Caco-2 (cell line): ENCODE measurements around the gene SPATA31D3. TPM values are rescaled to one million over a fixed set of nuclear protein-coding genes. Genes with fewer than 3 reads are reported as not detected.

ENCODE experiments used
- BruUV-seq: library from RNA; stranded (reverse); fragments of 400-500 nt; replicated peaks from 2 replicates; lab custom pipeline; 2021; lab: Mats Ljungman, UMichigan
- CTCF ChIA-PET: fragments of 300-600 bp; sonication (Branson Sonifier 250); formaldehyde crosslinking; loops from one replicate; lab custom pipeline; 2022; ENCODE audit warnings: antibody characterized with exemption; lab: Charles Lee
- POLR2A ChIA-PET: fragments of 300-600 bp; sonication (Branson Sonifier 250); formaldehyde crosslinking; loops from one replicate; lab custom pipeline; 2022; ENCODE audit warnings: antibody characterized with exemption; lab: Charles Lee
- DNase-seq, 2 experiments: peaks; one replicate each; pipeline versions ENCODE4 v3.0.0 to v3.0.0-alpha.2; 2020 to 2022
- H3K27me3 ChIP-seq: replicated peaks from 2 replicates; pipeline ENCODE4 v1.6.0; 2011; ENCODE audit warnings: low read length; ENCODE audit not compliant: control insufficient read depth, insufficient read depth
- H3K36me3 ChIP-seq: 2 replicates; pipeline ENCODE4 v1.5.1; 2011; ENCODE audit warnings: low read length; ENCODE audit not compliant: control insufficient read depth, insufficient read depth
- H3K4me1 ChIP-seq: fragments of 250-450 bp; sonication (Bioruptor Pico); 2 replicates; pipeline ENCODE4 v1.5.1; 2020; ENCODE audit warnings: mild to moderate bottlenecking
- H3K4me3 ChIP-seq: 2 replicates; pipeline ENCODE4 v1.5.1; 2011; ENCODE audit warnings: low read depth, mild to moderate bottlenecking, control low read depth, low read length
- H3K9me3 ChIP-seq: fragments of 250-450 bp; sonication (Bioruptor Pico); 2 replicates; pipeline ENCODE4 v1.5.1; 2020; ENCODE audit warnings: mild to moderate bottlenecking, moderate library complexity
- H3K27ac Mint-ChIP-seq: one replicate; pipeline ENCODE4 v1.8.0; 2022; ENCODE audit warnings: mixed read lengths; ENCODE audit not compliant: unreplicated experiment
- H3K27me3 Mint-ChIP-seq: one replicate; pipeline ENCODE4 v1.8.0; 2022; ENCODE audit warnings: mixed read lengths; ENCODE audit not compliant: insufficient read depth, unreplicated experiment
- H3K36me3 Mint-ChIP-seq: one replicate; pipeline ENCODE4 v1.8.0; 2022; ENCODE audit warnings: mild to moderate bottlenecking, mixed read lengths; ENCODE audit not compliant: insufficient read depth, unreplicated experiment
- H3K4me1 Mint-ChIP-seq: one replicate; pipeline ENCODE4 v1.8.0; 2022; ENCODE audit warnings: low read depth, mixed read lengths; ENCODE audit not compliant: unreplicated experiment
- H3K4me3 Mint-ChIP-seq: one replicate; pipeline ENCODE4 v1.8.0; 2022; ENCODE audit warnings: mild to moderate bottlenecking, moderate library complexity, mixed read lengths; ENCODE audit not compliant: unreplicated experiment
- H3K9me3 Mint-ChIP-seq: one replicate; pipeline ENCODE4 v1.8.0; 2022; ENCODE audit warnings: mixed read lengths; ENCODE audit not compliant: unreplicated experiment
- CTCF ChIP-seq, 2 experiments: fragments of 200-600 bp in 1 of 2; IDR thresholded peaks; 1 replicate in 1 of 2; 2 replicates in 1 of 2; pipeline versions ENCODE4 v1.5.1 to v1.8.0; 2011 to 2022; ENCODE audit warnings: antibody characterized with exemption in 1 of 2, control low read depth in 1 of 2, inconsistent platforms in 1 of 2, low read depth in 1 of 2, low read length in 1 of 2, mild to moderate bottlenecking in 1 of 2, moderate library complexity in 1 of 2; ENCODE audit not compliant: insufficient read depth in 1 of 2, severe bottlenecking in 1 of 2, unreplicated experiment in 1 of 2
- intact Hi-C: fragments of 100-400 bp; cut with micrococcal nuclease; formaldehyde crosslinking; loops from one replicate; pipeline ENCODE4 v1.10.0; 2022; ENCODE audit not compliant: unreplicated experiment
- total RNA-seq: library from RNA; stranded (reverse); gene quantifications from 2 replicates; pipeline ENCODE4 v1.2.3, GENCODE V29; 2022

SPATA31D3 gene
- total RNA-seq, 1 experiment from 2014 or later = not detected

GRCh38 chr9:81974764-81975163, 31.5 kb downstream of the SPATA31D3 start:
- Mint-ChIP-seq H3K9me3 (no peaks in the 10 kb centered on the region), H3K36me3 (no peaks in the 10 kb centered on the region), H3K27me3 (peaks cover 3% of the 10 kb centered on the region), H3K4me1 (no peaks in the 10 kb centered on the region), H3K4me3 (no peak overlapping the region), H3K27ac (no peak overlapping the region)
- BruUV-seq = no TSS peak
- Histone ChIP-seq H3K36me3 (no peaks in the 10 kb centered on the region), H3K4me3 (no peak overlapping the region), H3K4me1 (no peaks in the 10 kb centered on the region), H3K27me3 (no peaks in the 10 kb centered on the region), H3K9me3 (no peaks in the 10 kb centered on the region)
- ChIA-PET POLR2A (no interaction called here), CTCF (no interaction called here)
- TF ChIP-seq CTCF (IDR thresholded peaks at IDR 0.05; ENCODE audit: insufficient read depth in 1 of 2, low read depth in 1 of 2, low read length in 1 of 2, severe bottlenecking in 1 of 2, unreplicated experiment in 1 of 2) = no peak
- DNase-seq = no peak
- intact Hi-C loops = no loop called here

GRCh38 chr9:81976351-81976750, 33.1 kb downstream of the SPATA31D3 start:
- Histone ChIP-seq H3K36me3 (no peaks in the 10 kb centered on the region), H3K27me3 (no peaks in the 10 kb centered on the region), H3K4me1 (no peaks in the 10 kb centered on the region), H3K9me3 (no peaks in the 10 kb centered on the region), H3K4me3 (no peak overlapping the region)
- Mint-ChIP-seq H3K27me3 (peaks cover 3% of the 10 kb centered on the region), H3K36me3 (no peaks in the 10 kb centered on the region), H3K4me1 (no peaks in the 10 kb centered on the region), H3K9me3 (no peaks in the 10 kb centered on the region), H3K4me3 (no peak overlapping the region), H3K27ac (no peak overlapping the region)
- no peak for DNase-seq
- ChIA-PET POLR2A (no interaction called here), CTCF (no interaction called here)
- TF ChIP-seq CTCF (IDR thresholded peaks at IDR 0.05; ENCODE audit: insufficient read depth in 1 of 2, low read depth in 1 of 2, low read length in 1 of 2, severe bottlenecking in 1 of 2, unreplicated experiment in 1 of 2) = no peak
- intact Hi-C loops = no loop called here
- BruUV-seq = no TSS peak

- H3K9me3 Mint-ChIP-seq = no peaks in the 10 kb centered on the region
- no peak overlapping the region for H3K27ac Mint-ChIP-seq
- no peaks in the 10 kb centered on the region for H3K27me3 ChIP-seq
- H3K27me3 Mint-ChIP-seq = peaks cover 3% of the 10 kb centered on the region
- TF ChIP-seq CTCF (IDR thresholded peaks at IDR 0.05; ENCODE audit: insufficient read depth in 1 of 2, low read depth in 1 of 2, low read length in 1 of 2, severe bottlenecking in 1 of 2, unreplicated experiment in 1 of 2) = no peak
- intact Hi-C loops = no loop called here
- CTCF ChIA-PET = no interaction called here
- no peaks in the 10 kb centered on the region for H3K9me3 ChIP-seq
- no peaks in the 10 kb centered on the region for H3K36me3 Mint-ChIP-seq
- H3K4me3 Mint-ChIP-seq = no peak overlapping the region
- no peaks in the 10 kb centered on the region for H3K4me1 ChIP-seq
- H3K4me1 Mint-ChIP-seq = no peaks in the 10 kb centered on the region
- DNase-seq = no peak
- no peaks in the 10 kb centered on the region for H3K36me3 ChIP-seq
- POLR2A ChIA-PET = no interaction called here
- no TSS peak for BruUV-seq
- no peak overlapping the region for H3K4me3 ChIP-seq
These were observed 35.9 kb downstream of the SPATA31D3 start for GRCh38 chr9:81979196-81979595.
